ENCODE data around the gene AGAP5.
"Not testable (repeated sequence)": the region's sequence is repeated elsewhere in the genome, so short reads cannot be mapped to it uniquely, and the experiment has no call there.

AGAP5 gene

GRCh38 chr10:73697675-73698159 is at the start of gene AGAP5:
Gene AGAP5, minus strand, starts transcription at chr10:73698109. Its CDS starts 354 bp downstream, at chr10:73697755.
- DNase-seq: not testable (repeated sequence)

GRCh38 chr10:73746721-73747120 is 48.8 kb upstream of the AGAP5 start:
- no peak for DNase-seq

GRCh38 chr10:73744664-73744975 is 46.7 kb upstream of the AGAP5 start:
- DNase-seq: no peak

GRCh38 chr10:73743905-73744663 is 46.2 kb upstream of the AGAP5 start, which contains the start of gene SEC24C:
Gene SEC24C, plus strand, starts transcription at chr10:73744372. Its CDS starts 2,461 bp downstream, at chr10:73746833.
- peak; percentile 93 for DNase-seq

GRCh38 chr10:73743327-73743904 is 45.5 kb upstream of the AGAP5 start:
- no peak for DNase-seq

- DNase-seq: no peak
Measured at GRCh38 chr10:73742454-73742734, 44.5 kb upstream of the AGAP5 start.

- DNase-seq: not testable (repeated sequence)
Measured at GRCh38 chr10:73740501-73741254, 42.8 kb upstream of the AGAP5 start.

GRCh38 chr10:73734796-73735305 is 36.9 kb upstream of the AGAP5 start:
- DNase-seq: no peak

- DNase-seq: no peak
Measured at GRCh38 chr10:73734028-73734720, 36.3 kb upstream of the AGAP5 start.

- DNase-seq: no peak
Measured at GRCh38 chr10:73732931-73733623, 35.2 kb upstream of the AGAP5 start.

GRCh38 chr10:73732426-73732825 is 34.5 kb upstream of the AGAP5 start:
- no peak for DNase-seq

- DNase-seq: no peak
Measured at GRCh38 chr10:73731588-73732375, 33.9 kb upstream of the AGAP5 start.

- DNase-seq: peak; percentile 87
Measured at GRCh38 chr10:73730153-73730906, 32.4 kb upstream of the AGAP5 start.

- not testable (repeated sequence) for DNase-seq
Measured at GRCh38 chr10:73729781-73730152, 31.9 kb upstream of the AGAP5 start.

GRCh38 chr10:73723516-73723915 is 25.6 kb upstream of the AGAP5 start:
- DNase-seq: no peak

- not testable (repeated sequence) for DNase-seq
Measured at GRCh38 chr10:73720561-73720960, 22.7 kb upstream of the AGAP5 start.

GRCh38 chr10:73717556-73717955 is 19.6 kb upstream of the AGAP5 start:
- no peak for DNase-seq

GRCh38 chr10:73716251-73716650 is 18.3 kb upstream of the AGAP5 start:
- no peak for DNase-seq

GRCh38 chr10:73715179-73716156 is 17.6 kb upstream of the AGAP5 start:
- not testable (repeated sequence) for DNase-seq

- not testable (repeated sequence) for DNase-seq
Measured at GRCh38 chr10:73714483-73714882, 16.6 kb upstream of the AGAP5 start.

Data from activated CD4-positive, alpha-beta T cell treated with anti-CD3 and anti-CD28 coated beads for 1 hour (primary cell).